HL-60 (cell line): ENCODE data around the gene MEST.

Experiments used
- DNase-seq, 2 experiments: peaks; one replicate each; pipeline ENCODE4 v3.0.0-alpha.2; 2010 to 2020; ENCODE audit warnings: low read depth in 1 of 2, low spot score in 1 of 2
- H3K27ac ChIP-seq: fragments of 250-450 bp; sonication (Bioruptor Pico); replicated peaks from 2 replicates; pipeline ENCODE4 v1.5.1; 2020; ENCODE audit warnings: mild to moderate bottlenecking, moderate library complexity
- H3K27me3 ChIP-seq: fragments of 250-450 bp; sonication (Bioruptor Pico); 2 replicates; pipeline ENCODE4 v1.5.1; 2021; ENCODE audit warnings: mild to moderate bottlenecking, moderate library complexity; ENCODE audit not compliant: insufficient read depth, poor library complexity, severe bottlenecking
- H3K4me3 ChIP-seq: replicated peaks from 2 replicates; pipeline ENCODE4 v1.5.1; 2011; ENCODE audit warnings: mild to moderate bottlenecking, control low read depth, low read length; ENCODE audit not compliant: insufficient read depth
- GABPA ChIP-seq: IDR thresholded peaks from 2 replicates; pipeline ENCODE4 v1.6.1; 2012; ENCODE audit warnings: low read depth
- POLR2AphosphoS5 ChIP-seq: IDR thresholded peaks from 2 replicates; pipeline ENCODE4 v1.6.1; 2012; ENCODE audit warnings: low read depth
- SPI1 ChIP-seq: IDR thresholded peaks from 2 replicates; pipeline ENCODE4 v1.6.1; 2012; ENCODE audit warnings: low read depth, mild to moderate bottlenecking, borderline replicate concordance
- TF ChIP-seq, protein P1 (sequence below): IDR thresholded peaks from one replicate; pipeline ENCODE4 v1.5.1; 2011; ENCODE audit warnings: low read length, control low read depth, inconsistent platforms; ENCODE audit not compliant: insufficient read depth
- TF ChIP-seq, protein P2 (sequence below): IDR thresholded peaks from 2 replicates; pipeline ENCODE4 v1.6.1; 2012; ENCODE audit warnings: low read depth; ENCODE audit not compliant: insufficient replicate concordance

MEST gene

DNA sequence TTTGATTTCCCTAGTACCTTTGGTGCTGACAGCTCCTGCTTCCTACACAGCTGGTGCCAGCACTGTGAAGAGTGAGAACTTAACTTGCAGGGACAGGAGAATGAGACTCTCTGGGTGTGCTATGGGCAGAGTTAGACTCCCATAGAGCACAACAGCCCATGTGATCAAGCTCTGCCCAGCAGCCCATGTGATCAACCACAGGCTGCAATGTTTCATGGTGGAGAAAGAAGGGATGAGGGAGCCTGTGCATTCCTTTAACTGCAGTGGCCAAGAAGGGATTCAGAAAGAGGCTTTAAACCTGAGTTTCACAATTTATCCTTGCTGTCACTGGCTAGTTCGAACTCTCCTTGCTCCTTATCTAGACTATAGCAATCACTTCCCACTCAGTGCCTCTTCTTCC lies 10.0 kb upstream of the MEST start:
- Histone ChIP-seq H3K27ac (no peak overlapping the region), H3K27me3 (no peaks in the 10 kb centered on the region), H3K4me3 (no peak overlapping the region)
- TF ChIP-seq, protein P1, sequence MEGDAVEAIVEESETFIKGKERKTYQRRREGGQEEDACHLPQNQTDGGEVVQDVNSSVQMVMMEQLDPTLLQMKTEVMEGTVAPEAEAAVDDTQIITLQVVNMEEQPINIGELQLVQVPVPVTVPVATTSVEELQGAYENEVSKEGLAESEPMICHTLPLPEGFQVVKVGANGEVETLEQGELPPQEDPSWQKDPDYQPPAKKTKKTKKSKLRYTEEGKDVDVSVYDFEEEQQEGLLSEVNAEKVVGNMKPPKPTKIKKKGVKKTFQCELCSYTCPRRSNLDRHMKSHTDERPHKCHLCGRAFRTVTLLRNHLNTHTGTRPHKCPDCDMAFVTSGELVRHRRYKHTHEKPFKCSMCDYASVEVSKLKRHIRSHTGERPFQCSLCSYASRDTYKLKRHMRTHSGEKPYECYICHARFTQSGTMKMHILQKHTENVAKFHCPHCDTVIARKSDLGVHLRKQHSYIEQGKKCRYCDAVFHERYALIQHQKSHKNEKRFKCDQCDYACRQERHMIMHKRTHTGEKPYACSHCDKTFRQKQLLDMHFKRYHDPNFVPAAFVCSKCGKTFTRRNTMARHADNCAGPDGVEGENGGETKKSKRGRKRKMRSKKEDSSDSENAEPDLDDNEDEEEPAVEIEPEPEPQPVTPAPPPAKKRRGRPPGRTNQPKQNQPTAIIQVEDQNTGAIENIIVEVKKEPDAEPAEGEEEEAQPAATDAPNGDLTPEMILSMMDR, result no peak
- TF ChIP-seq GABPA (no peak), SPI1 (no peak)
- TF ChIP-seq, protein P2, sequence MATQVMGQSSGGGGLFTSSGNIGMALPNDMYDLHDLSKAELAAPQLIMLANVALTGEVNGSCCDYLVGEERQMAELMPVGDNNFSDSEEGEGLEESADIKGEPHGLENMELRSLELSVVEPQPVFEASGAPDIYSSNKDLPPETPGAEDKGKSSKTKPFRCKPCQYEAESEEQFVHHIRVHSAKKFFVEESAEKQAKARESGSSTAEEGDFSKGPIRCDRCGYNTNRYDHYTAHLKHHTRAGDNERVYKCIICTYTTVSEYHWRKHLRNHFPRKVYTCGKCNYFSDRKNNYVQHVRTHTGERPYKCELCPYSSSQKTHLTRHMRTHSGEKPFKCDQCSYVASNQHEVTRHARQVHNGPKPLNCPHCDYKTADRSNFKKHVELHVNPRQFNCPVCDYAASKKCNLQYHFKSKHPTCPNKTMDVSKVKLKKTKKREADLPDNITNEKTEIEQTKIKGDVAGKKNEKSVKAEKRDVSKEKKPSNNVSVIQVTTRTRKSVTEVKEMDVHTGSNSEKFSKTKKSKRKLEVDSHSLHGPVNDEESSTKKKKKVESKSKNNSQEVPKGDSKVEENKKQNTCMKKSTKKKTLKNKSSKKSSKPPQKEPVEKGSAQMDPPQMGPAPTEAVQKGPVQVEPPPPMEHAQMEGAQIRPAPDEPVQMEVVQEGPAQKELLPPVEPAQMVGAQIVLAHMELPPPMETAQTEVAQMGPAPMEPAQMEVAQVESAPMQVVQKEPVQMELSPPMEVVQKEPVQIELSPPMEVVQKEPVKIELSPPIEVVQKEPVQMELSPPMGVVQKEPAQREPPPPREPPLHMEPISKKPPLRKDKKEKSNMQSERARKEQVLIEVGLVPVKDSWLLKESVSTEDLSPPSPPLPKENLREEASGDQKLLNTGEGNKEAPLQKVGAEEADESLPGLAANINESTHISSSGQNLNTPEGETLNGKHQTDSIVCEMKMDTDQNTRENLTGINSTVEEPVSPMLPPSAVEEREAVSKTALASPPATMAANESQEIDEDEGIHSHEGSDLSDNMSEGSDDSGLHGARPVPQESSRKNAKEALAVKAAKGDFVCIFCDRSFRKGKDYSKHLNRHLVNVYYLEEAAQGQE, result no peak
- DNase-seq, result no peak

DNA sequence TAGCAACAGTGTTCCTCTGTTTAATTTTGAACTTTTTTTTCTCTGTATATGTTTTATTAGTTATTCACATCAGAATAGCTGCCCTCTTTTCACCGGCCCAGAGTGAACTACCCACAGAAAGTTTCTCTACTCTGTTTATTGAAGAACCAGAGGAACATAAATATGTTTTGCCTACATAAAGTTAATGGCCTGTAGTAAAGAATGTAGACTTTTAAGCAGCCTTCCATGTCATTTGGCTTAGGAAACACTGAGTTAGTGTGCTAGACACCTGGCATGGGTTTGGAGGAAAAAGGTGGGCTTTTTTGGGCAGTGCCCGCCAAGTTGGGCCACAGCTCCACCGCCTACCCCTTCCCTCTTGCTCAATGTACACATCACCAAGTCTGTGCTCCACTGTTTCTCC lies 8.9 kb upstream of the MEST start:
- no peak overlapping the region for H3K27ac ChIP-seq
- no peak for TF ChIP-seq GABPA
- TF ChIP-seq, protein P2, result no peak
- TF ChIP-seq, protein P1, result no peak
- no peak for TF ChIP-seq POLR2AphosphoS5
- no peak for TF ChIP-seq SPI1
- H3K27me3 ChIP-seq, result no peaks in the 10 kb centered on the region
- no peak for DNase-seq
- H3K4me3 ChIP-seq, result no peak overlapping the region

DNA sequence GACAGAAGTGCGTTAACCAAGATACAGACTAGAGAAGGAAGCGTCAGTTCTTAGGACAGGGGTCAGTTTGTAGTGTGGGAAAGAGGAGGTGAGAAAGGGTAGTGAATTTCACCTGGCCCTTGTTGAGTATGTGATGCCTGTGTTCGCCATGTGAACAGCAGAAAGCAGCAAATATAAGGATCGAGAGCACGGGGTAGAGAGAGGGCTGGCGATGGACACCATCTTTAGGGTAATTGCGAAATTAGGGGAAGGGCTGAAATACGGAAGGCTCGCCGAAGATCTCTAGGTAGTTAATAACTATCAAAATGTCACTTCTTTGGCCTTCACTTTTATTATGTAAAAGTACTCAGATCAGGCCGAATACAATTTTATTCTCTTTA lies 6.2 kb upstream of the MEST start:
- Histone ChIP-seq H3K27ac (no peak overlapping the region), H3K4me3 (peak overlapping the region; percentile 55)

More for the DNA sequence above, 6.2 kb upstream of the MEST start:
- DNase-seq, result no peak
- TF ChIP-seq, protein P2, result no peak
- TF ChIP-seq SPI1, result no peak
- no peak for TF ChIP-seq GABPA
- TF ChIP-seq, protein P1, result no peak
- TF ChIP-seq POLR2AphosphoS5, result no peak
- no peaks in the 10 kb centered on the region for H3K27me3 ChIP-seq
